ENCODE measurements around the gene ELF5. TPM values are rescaled to one million over a fixed set of nuclear protein-coding genes. Genes with fewer than 3 reads are reported as not detected.

Gene ELF5
- total RNA-seq, result 13.4 TPM
- 2.6 TPM for polyA plus RNA-seq

GRCh38 chr11:34513682-34514449, at the start of gene ELF5:
Gene ELF5 (minus strand): TSS chr11:34513794. CDS start chr11:34505749, 8,045 bp downstream.
- DNase-seq (ENCODE audit: extremely low spot score), result peak; percentile 67
- H3K36me3 ChIP-seq (ENCODE audit: insufficient read depth), result no peaks in the 10 kb centered on the region
- no peaks in the 10 kb centered on the region for H3K4me1 ChIP-seq (ENCODE audit: insufficient read depth)
- 70% methylated on average over 17 of the region's 17 CpGs for WGBS
- no peak within 1 kb of the TSS for H3K4me3 ChIP-seq (ENCODE audit: low read depth, low read length)
- H3K27ac ChIP-seq (ENCODE audit: low read depth), result no peak within 1 kb of the TSS

DNA sequence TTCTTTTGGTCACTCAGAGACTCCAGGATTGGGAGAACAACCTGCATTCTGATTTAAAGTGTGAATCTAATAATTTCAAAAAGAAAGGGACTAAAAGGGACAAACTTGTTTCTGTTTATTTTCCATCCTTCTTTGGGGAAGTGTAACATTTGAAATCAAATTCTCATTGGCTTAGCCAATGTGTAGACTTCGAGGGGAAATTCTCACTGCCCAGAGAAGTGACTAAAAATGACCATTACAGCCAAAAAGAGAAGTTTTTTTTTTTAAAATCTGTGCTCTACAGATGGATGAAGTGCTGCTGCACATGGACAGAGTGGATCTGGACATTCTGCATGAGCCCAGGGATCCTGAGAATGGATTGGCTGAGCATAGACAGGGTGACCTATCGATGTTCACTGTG, 49.4 kb upstream of the ELF5 start:
- WGBS, result 75% methylated on average over 2 of the region's 2 CpGs
- Histone ChIP-seq H3K27ac (ENCODE audit: low read depth) (no peak overlapping the region), H3K4me3 (ENCODE audit: low read depth, low read length) (no peak overlapping the region), H3K4me1 (ENCODE audit: insufficient read depth) (no peaks in the 10 kb centered on the region), H3K36me3 (ENCODE audit: insufficient read depth) (no peaks in the 10 kb centered on the region)
- DNase-seq (ENCODE audit: extremely low spot score), result no peak

DNA sequence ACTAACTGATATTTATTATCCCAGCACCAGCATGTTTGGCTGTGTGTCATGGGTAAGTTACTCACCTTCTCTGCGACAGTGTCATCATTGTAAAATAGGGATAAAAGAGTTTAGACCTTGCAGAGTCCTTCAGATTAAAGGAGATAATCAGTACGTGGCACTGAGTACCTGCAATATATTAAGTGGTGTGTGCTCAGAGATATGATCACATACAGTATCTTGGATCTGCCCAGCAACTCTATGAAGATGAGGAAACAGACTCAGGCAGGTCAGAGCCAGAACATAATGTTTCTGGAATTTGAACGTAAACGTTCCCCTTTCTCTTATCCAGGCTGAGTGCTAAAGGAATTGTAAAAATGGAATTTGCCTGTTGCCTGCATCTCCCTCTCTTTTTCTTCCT, 46.9 kb upstream of the ELF5 start:
- Histone ChIP-seq H3K4me1 (ENCODE audit: insufficient read depth) (no peaks in the 10 kb centered on the region), H3K4me3 (ENCODE audit: low read depth, low read length) (no peak overlapping the region), H3K36me3 (ENCODE audit: insufficient read depth) (no peaks in the 10 kb centered on the region), H3K27ac (ENCODE audit: low read depth) (no peak overlapping the region)
- 39% methylated on average over 4 of the region's 4 CpGs for WGBS
- no peak for DNase-seq (ENCODE audit: extremely low spot score)

GRCh38 chr11:34558673-34559072, 45.1 kb upstream of the ELF5 start:
- Histone ChIP-seq H3K27ac (ENCODE audit: low read depth) (no peak overlapping the region), H3K4me1 (ENCODE audit: insufficient read depth) (no peaks in the 10 kb centered on the region), H3K4me3 (ENCODE audit: low read depth, low read length) (no peak overlapping the region), H3K36me3 (ENCODE audit: insufficient read depth) (no peaks in the 10 kb centered on the region)
- 73% methylated on average over 4 of the region's 4 CpGs for WGBS
- DNase-seq (ENCODE audit: extremely low spot score), result no peak

DNA sequence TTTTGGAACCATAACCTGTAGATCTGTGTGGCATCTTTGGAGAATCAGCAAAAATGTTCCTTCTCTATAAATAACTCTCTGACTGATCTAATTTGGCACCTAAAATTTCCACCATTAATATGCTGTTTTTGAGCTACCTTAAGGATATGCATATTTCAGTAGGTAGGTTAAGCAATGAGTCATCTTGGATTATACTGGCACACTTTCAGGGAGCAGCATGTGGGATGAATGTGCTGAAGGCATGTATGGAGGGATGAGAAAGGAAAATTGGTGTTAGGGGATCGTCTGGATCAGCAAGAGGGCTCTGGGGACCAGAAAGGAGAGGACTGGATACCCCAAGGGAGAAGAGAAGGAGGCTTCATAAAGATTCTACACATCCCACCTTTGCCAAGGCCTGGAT, 44.6 kb upstream of the ELF5 start:
- WGBS, result 50% methylated on average over 1 of the region's 1 CpG
- Histone ChIP-seq H3K27ac (ENCODE audit: low read depth) (no peak overlapping the region), H3K4me1 (ENCODE audit: insufficient read depth) (no peaks in the 10 kb centered on the region), H3K4me3 (ENCODE audit: low read depth, low read length) (no peak overlapping the region), H3K36me3 (ENCODE audit: insufficient read depth) (no peaks in the 10 kb centered on the region)
- no peak for DNase-seq (ENCODE audit: extremely low spot score)

DNA sequence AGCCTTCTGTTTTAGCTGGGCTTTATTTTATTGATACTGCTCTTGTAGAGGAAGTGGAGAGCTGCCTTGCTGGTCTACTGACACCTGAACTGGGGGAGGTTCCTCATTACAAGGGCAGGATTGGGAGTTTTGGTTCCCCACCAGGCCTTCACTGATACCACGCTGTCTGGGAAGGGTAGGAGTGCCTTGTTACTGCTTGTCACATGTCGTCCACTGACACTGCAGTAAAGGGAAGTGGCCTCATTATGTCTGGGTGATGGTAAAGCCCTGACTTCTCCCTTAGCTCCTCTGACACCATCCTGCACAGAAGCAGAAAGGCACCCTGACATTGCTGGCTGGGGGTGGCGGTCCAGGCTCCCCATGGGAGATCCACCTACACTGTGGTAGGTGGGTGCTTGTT, 38.7 kb upstream of the ELF5 start:
- 57% methylated on average over 3 of the region's 3 CpGs for WGBS
- DNase-seq (ENCODE audit: extremely low spot score), result no peak
- Histone ChIP-seq H3K27ac (ENCODE audit: low read depth) (no peak overlapping the region), H3K4me3 (ENCODE audit: low read depth, low read length) (no peak overlapping the region), H3K36me3 (ENCODE audit: insufficient read depth) (no peaks in the 10 kb centered on the region), H3K4me1 (ENCODE audit: insufficient read depth) (no peaks in the 10 kb centered on the region)

DNA sequence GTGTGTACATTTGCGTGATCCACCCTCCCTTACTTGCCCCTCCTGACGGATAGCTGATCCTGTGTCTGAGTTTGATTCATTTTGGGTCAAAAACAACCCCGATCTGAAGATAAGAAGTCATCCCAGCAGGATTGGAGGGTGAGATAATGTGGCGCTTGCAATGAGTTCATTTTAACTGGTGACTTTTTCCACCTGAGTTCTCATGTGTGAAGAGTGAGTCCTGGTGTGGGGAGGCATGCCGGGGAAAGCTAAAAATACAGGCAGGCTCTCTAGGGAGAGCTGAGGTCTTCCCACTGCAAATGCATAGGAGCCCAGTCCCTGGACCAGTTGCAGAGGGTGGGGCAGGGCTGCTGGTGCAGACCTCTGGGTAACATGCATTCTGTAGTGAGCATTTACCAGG, 35.7 kb upstream of the ELF5 start:
- Histone ChIP-seq H3K4me1 (ENCODE audit: insufficient read depth) (no peaks in the 10 kb centered on the region), H3K27ac (ENCODE audit: low read depth) (no peak overlapping the region)
- 57% methylated on average over 5 of the region's 5 CpGs for WGBS

GRCh38 chr11:34548278-34548677, 34.7 kb upstream of the ELF5 start:
- 92% methylated on average over 4 of the region's 4 CpGs for WGBS
- H3K36me3 ChIP-seq (ENCODE audit: insufficient read depth), result no peaks in the 10 kb centered on the region
- H3K4me1 ChIP-seq (ENCODE audit: insufficient read depth), result no peaks in the 10 kb centered on the region
- DNase-seq (ENCODE audit: extremely low spot score), result no peak
- H3K27ac ChIP-seq (ENCODE audit: low read depth), result no peak overlapping the region
- H3K4me3 ChIP-seq (ENCODE audit: low read depth, low read length), result no peak overlapping the region

More for the DNA sequence above, 35.7 kb upstream of the ELF5 start:
- no peaks in the 10 kb centered on the region for H3K36me3 ChIP-seq (ENCODE audit: insufficient read depth)
- no peak for DNase-seq (ENCODE audit: extremely low spot score)
- no peak overlapping the region for H3K4me3 ChIP-seq (ENCODE audit: low read depth, low read length)

- no peak overlapping the region for H3K27ac ChIP-seq (ENCODE audit: low read depth)
- H3K4me1 ChIP-seq (ENCODE audit: insufficient read depth), result no peaks in the 10 kb centered on the region
- WGBS, result 68% methylated on average over 6 of the region's 6 CpGs
- no peak for DNase-seq (ENCODE audit: extremely low spot score)
- no peaks in the 10 kb centered on the region for H3K36me3 ChIP-seq (ENCODE audit: insufficient read depth)
- no peak overlapping the region for H3K4me3 ChIP-seq (ENCODE audit: low read depth, low read length)
Measured at GRCh38 chr11:34546511-34547209, 33.1 kb upstream of the ELF5 start.

GRCh38 chr11:34542089-34542488, 28.5 kb upstream of the ELF5 start:
- no peak for DNase-seq (ENCODE audit: extremely low spot score)
- Histone ChIP-seq H3K4me1 (ENCODE audit: insufficient read depth) (no peaks in the 10 kb centered on the region), H3K4me3 (ENCODE audit: low read depth, low read length) (no peak overlapping the region), H3K36me3 (ENCODE audit: insufficient read depth) (no peaks in the 10 kb centered on the region), H3K27ac (ENCODE audit: low read depth) (no peak overlapping the region)

DNA sequence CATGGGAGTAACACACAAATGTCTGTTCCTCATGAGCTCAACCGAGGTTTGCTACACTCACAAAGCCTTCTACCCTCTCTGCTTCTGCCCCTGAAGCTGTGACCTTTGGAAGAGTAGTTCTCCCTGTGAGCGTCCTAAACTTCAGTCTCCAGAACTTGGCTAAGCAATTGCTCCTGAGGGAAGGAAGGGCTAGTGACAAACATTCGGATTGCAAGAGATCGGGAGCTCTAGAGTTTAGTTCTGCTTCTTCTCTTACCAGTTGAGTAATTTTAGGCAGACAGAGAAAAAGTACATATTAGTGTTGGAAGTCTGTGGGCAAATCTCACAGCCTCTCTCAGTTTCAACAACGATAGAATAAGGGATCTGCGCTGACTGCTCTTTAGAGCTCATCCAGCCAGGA, 27.3 kb upstream of the ELF5 start:
- Histone ChIP-seq H3K27ac (ENCODE audit: low read depth) (no peak overlapping the region), H3K4me1 (ENCODE audit: insufficient read depth) (no peaks in the 10 kb centered on the region), H3K36me3 (ENCODE audit: insufficient read depth) (no peaks in the 10 kb centered on the region), H3K4me3 (ENCODE audit: low read depth, low read length) (no peak overlapping the region)
- DNase-seq (ENCODE audit: extremely low spot score), result no peak
- WGBS, result 83% methylated on average over 6 of the region's 6 CpGs

DNA sequence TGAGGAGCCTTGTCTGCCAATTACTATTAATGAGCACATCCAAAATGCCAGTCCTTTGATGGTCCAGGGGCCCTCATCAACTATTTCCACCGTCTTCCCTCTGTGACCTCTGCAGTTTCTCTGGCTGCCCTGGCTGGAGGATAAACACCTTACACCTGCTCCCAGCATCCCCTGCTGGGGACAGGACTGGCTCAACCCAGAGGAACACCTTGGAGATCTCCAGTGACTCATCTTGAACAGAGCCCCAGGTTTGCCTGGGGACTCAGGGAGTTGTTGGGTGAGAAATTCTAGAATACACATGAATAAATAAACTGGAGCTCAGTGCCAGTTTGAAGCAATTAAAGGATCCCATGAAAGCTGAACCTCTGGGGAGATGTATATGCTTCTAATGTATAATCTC, 24.0 kb upstream of the ELF5 start:
- 67% methylated on average over 1 of the region's 1 CpG for WGBS
- H3K36me3 ChIP-seq (ENCODE audit: insufficient read depth), result no peaks in the 10 kb centered on the region
- no peak overlapping the region for H3K27ac ChIP-seq (ENCODE audit: low read depth)
- DNase-seq (ENCODE audit: extremely low spot score), result no peak
- no peak overlapping the region for H3K4me3 ChIP-seq (ENCODE audit: low read depth, low read length)
- H3K4me1 ChIP-seq (ENCODE audit: insufficient read depth), result no peaks in the 10 kb centered on the region

DNA sequence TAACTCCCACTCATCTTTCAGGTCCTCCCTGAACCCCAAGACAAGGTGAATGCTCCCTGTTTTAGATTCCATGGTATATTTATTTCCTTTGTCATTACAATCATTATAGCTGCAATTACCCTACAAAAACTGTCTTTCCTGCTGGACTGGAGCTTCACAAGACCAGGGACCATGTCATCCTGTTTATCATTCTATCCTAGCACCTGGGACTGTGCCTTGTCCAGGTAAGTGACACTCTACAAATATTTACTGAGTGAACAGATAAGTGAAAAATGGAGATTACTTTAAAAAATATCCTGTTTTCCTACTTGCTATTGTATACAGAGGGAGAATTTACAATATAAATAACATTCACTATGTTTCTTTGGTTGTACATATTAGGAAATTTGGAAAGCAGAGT, 22.5 kb upstream of the ELF5 start:
- DNase-seq (ENCODE audit: extremely low spot score), result no peak
- Histone ChIP-seq H3K4me1 (ENCODE audit: insufficient read depth) (no peaks in the 10 kb centered on the region), H3K4me3 (ENCODE audit: low read depth, low read length) (no peak overlapping the region), H3K36me3 (ENCODE audit: insufficient read depth) (no peaks in the 10 kb centered on the region), H3K27ac (ENCODE audit: low read depth) (no peak overlapping the region)

DNA sequence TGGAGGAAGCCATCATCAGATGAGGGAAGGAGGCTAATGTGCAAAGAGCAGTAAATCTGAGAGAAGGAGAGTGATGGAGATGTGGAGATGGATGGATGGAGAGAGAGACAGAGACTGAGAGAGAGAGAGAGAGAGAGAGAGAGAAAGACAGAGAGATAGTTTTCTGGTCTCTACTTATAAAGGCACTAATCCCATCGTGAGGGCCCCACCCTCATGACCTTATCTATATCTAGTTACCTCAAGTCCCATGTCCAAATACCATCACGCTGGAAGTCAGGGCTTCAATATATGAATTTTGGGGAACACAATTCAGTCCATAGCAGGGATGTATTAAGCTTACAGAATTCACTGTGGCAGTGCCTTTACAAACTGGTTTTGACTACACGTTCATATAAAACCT, 21.2 kb upstream of the ELF5 start:
- 90% methylated on average over 3 of the region's 3 CpGs for WGBS
- no peak overlapping the region for H3K27ac ChIP-seq (ENCODE audit: low read depth)

More for the DNA sequence above, 21.2 kb upstream of the ELF5 start:
- Histone ChIP-seq H3K4me1 (ENCODE audit: insufficient read depth) (no peaks in the 10 kb centered on the region), H3K36me3 (ENCODE audit: insufficient read depth) (no peaks in the 10 kb centered on the region), H3K4me3 (ENCODE audit: low read depth, low read length) (no peak overlapping the region)
- no peak for DNase-seq (ENCODE audit: extremely low spot score)
